Activated CD8-positive, alpha-beta memory T cell treated with anti-CD3 and anti-CD28 coated beads for 24 hours (primary cell): ENCODE measurements around the gene ASCC3.

Source experiments
- DNase-seq: peaks from one replicate; pipeline ENCODE4 v3.0.0-alpha.2; 2020

The ASCC3 gene

GRCh38 chr6:100484474-100484873, 396.7 kb downstream of the ASCC3 start:
- DNase-seq, result no peak

GRCh38 chr6:100482698-100483097, 398.4 kb downstream of the ASCC3 start:
- no peak for DNase-seq

- no peak for DNase-seq
Observed at GRCh38 chr6:100479179-100480035, 401.7 kb downstream of the ASCC3 start.

- DNase-seq, result no peak
Observed at GRCh38 chr6:100475554-100476320, 405.4 kb downstream of the ASCC3 start.

DNA sequence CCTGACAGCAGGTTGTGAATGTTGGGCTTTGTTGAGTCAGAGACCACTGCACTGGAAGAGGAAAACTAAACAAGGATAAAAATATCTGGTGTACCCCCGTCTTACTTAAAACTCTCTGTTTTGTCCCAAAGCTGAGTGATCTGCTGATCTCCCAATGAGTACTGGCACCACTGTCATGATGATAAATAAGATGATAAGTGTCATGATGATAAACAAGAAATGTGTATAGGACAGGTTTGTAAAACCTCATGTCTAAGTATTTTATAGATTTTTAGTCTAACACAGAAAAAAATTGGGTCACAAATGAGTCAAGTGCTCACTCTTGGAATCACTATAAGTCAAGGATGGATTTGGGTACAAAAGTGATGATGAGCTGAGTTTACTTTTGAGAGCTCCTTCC, 407.9 kb downstream of the ASCC3 start:
- DNase-seq, result no peak

DNA sequence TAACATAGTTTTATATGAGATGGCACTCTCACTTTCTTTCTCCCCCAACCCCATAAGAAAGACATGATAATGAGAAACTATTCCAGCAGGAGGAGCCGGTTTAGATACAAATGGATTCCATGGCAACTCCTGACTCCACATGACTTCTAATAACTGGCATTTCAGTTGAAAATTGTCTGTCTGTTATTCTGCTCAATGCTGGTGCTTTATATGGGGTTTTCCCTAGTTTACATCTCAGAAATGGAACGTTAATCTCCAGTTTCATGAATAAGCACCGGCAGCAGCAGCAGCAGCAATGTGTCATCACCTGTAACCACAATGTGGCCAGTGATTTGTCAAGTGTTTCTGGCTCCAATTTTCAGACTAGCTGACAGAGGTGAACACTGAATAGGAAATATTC, 408.5 kb downstream of the ASCC3 start:
- DNase-seq, result no peak

- no peak for DNase-seq
Observed at GRCh38 chr6:100470422-100471120, 410.6 kb downstream of the ASCC3 start.

DNA sequence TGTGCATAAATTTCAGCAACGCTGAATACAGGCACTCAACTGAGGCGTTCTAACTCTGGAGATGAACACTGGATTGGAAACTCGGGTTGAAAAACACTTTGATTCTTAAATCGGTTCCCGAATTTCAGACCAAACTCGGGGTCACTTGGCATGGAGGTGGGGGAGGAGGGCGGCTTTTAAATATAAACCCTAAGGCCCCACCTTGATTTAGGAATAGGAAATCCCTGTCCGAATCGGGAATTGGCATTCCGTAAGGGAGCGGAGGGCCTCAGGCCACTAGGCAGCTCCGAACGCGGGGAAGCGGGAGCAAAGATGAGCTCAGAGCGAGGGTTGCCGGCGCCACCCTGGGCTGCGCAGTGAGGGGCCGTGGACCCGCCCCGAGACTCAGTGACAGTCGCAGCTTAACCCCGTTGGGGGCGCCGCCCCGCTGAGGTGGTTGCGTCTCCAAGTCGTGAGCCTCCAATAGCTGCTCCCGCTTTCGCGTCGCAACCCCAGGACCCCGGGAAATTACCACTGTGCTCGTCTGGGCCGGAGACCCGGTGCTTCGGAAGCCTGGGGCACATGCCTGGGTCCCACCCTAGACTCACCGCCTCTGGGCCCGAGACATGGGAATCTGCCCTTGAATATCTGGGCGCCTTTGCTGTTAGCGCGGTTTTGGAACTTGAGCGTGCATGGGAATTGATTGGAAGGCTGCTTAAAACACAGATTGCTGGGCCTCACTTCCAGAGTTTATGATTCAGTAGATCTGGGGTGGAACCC, 411.8 kb downstream of the ASCC3 start:
- no peak for DNase-seq

DNA sequence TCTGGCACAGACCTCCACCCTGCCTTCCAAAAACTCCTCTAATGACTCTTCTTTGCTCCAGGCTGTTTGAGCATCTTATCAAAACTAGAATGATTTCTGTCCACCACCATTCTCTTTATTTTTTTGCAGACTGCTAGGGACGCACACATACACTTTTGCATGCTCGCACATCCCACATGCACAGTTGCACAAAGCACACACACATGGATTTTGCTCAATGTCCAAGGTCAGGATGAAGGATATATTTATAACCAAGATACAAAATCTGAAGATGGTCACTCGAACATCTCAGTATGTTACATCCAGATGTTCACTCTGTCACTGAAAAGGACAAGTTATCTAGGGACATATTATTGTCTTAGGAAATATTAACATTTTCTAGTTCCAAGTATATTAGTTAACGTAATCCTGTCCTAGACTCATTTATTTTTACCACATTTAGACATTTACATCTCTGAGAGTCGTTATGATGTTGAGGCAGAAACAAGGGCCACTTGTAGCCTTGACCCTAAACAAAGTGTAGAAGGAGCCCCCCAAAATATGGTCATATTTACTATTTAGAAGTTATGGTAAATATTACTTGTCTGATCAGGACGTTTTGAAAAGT, 413.0 kb downstream of the ASCC3 start:
- no peak for DNase-seq

DNA sequence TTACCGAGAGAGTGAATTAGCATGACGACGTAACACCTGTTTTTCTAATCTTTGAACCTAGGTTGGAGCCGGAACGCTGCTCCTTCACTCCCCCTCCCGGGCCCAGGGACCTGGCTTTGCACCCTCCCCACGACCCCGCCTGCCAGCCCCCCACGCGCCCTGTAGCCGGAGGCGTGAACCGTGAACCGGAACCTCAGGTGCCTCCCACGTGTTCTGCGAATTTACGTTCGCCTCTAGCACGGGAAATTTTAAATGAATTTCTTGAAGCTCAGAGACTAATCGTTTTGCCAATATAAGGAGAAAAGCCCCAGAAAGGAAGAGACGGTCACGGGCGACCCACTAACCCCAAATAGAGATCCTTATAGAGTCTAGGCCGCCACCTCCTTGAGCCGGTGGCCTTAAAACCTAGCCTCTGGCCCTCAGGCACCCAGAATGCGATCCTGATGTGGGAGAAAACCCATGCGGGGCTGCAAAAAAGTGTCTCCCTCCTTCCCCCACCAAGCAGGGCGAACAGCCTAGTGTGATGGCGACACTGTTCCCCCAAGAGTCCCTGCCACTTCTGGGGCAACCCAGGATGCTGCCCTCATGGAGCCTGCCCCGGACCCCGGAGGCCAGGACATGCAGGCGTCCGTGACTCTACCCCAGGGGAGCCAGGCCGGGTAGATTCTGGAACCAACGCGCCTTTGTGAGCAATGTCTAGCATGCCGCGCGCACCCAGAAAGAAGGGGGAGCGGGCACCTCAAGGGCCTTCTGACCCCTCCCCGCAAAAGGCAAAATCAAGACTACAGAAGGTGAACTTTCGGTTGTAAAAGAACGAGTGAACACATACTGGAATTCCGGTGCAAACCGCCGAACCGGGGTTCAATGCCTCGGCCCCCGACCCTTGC, 413.8 kb downstream of the ASCC3 start:
- DNase-seq, result no peak

DNA sequence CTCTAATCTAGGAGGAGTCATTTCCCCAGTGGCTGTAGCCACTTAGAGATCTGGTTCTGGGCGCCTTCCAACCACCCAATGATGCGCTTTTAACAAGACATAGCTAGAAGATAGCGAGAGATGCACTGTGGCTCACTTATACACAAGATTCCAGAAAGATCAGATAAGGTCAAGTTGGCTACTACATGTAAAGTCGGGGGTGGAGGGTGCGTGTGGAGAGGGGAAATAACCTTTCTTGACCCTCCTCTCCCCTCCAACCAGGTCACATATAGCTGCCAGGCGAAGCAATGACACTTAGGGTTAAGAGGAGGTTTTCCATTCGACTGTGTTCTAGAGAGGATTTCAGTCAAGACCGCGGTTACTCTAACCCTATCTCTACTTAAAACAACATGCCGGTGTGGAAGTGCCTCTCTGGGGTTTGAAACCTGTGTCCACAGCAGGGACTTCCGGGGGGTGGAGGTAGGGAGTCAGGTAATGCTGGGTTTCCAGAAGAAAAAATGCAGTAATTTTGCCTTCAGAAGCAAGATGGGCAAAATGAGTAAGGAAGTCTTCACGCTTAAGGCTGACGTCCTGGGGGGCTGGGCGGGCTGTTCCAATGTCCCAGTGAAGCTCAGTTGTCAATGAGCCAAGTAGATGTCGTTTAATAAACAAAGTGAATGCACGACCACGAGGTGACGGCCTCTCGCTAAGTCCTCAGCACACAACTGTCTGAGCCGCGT, 414.6 kb downstream of the ASCC3 start:
- no peak for DNase-seq

DNA sequence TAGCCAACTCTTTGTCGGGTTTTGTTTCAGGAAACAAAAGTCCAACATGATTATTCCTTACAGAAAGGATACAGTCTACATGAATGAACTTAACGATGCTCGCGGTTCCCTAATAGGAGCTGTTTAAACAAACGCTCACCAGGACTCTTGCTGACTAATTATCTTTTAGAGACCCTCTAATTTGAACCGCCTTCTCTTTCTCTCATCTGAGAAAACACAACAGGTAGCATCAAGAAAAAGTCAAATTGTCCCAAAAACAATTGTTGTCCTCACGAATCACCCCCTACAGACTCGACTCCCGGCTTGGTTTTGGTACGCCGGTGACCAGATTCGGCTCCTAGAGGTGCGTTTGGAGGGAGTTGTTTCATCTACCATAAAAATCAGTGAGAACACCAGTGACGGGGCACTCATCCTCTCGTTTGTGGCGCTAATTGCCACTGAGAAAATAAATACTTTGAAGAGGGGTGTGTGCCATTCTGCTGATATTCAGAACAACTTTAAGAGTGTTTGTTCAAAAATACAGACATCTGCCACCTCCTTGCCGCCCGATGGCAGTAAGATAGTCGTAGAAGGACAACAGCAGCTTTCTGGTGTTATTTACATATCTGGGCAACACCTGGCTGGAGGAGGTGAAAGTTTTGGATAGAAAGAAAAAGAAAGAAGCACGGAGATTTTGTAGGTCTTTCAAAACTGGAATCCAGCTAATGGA, 415.3 kb downstream of the ASCC3 start:
- DNase-seq, result no peak

GRCh38 chr6:100464903-100465700, 416.0 kb downstream of the ASCC3 start, which contains the start of gene SIM1:
TSS of gene SIM1 (minus strand) at chr6:100464921. CDS start at chr6:100463468, 1,453 bp downstream.
- no peak for DNase-seq

GRCh38 chr6:100464162-100464851, 416.8 kb downstream of the ASCC3 start:
- DNase-seq, result no peak

DNA sequence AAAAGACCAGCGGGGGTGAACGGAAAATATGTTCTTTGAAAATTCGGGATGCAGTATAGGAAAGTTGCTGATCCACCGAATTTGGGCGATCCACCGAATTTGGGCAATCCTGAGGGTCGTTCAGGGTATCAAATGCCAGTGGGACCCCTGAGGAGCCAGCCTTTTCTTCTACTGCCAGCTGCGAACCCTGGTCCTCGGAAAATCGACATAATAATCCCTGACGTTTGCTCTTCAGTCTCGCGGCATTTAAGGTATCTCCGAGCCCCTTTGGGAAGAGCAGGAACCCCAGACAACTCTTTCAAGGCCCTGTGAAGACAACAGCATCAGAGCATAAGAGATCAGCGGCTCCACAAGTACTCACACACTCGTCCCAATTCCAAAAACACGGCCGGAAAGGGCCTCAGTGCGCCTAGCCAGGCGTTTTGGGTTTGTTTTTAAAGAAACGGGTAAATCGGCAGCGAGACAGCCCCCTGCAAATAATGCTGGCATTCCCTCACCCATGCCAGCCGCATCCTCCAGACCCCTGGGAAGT, 417.4 kb downstream of the ASCC3 start:
- DNase-seq, result no peak

DNA sequence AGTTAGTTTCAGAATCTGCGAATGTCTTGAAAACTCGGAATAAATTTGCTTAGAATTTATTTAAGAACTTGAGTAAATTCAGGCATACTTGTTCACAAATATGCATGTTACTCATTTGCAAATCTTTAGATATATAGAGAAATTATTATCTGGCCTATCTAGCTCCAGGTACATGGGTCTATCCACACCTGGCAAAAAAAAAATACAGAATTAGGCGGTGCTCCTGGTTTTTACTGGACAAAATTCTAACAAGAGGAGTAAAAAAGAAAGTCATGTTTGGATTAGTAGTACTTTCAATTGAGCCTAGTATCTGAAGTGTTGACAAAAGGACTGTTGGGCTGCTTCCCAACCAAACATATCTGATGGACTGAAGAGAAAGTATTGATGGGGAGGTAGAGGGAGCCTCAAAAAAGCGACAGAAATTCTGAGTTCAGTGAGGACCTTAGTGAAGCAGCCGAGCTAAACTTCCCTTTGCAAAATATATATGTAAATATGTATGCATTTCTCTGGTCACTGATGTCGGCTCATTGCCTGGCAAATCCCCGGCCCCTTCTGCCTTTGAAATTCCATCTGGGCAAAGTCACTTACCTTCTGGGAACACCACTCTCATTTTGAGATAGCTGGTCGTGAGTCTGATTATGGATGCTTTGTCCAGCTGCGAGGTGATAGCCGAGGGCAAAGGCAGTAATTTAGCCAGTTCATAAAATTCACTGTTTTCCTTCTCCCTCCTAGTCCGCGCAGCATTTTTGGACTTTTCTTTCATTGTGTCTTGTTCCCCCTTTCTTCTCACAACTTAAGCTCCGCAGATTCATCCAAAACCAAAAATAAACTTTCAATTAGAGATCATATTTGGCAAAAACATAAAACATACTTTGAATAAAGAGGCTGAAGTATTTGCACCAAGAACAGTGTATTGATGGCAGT, 418.2 kb downstream of the ASCC3 start:
- DNase-seq, result no peak
